Hematopoietic multipotent progenitor cell treated with erythropoietin and hydrocortisone succinate and interleukin-3 and kit ligand, for 8 days (in vitro differentiated cells): ENCODE measurements around the gene BOD1L1.

Source experiments
- DNase-seq: peaks from one replicate; pipeline ENCODE4 v3.0.0-alpha.2; 2015

BOD1L1 gene

DNA sequence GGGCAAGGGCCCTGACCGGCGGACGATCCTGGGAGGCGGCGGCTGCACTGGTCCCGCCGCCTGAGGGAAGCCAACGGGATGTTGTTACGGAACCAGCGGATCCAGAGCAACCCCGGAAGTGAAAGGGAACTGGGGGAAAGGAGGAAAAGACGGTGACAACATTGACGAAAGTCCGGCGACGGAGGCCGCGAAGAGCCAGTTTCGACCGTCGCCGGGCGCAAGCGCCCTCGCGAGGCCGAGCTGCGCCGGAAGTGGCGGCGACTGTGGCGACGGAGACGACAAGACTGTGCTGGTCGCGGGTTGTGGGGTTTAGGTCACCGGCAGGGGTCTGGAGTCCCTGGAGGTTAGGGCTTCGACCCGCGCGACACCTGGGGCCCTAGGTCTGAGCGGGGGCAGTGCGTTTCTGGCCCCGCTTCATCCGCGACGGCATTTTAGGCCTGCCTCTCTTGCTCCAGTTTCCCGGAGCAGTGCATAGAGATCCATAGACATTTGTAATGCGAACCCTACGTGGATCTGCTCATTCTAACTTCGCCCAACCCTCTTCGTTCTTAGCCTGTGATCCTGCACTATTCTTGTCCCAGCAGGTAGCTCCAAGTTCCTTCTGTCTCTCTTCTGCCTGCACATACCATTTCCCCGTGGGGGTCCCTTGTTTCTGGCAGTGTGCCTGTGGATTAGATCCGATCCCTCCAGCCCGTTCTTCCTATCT lies at the start of gene BOD1L1:
BOD1L1 (minus strand) TSS at position 120 of the 706 bp plus-strand sequence. CDS start 138 bp downstream, outside the sequence.
- peak; percentile 92 for DNase-seq

DNA sequence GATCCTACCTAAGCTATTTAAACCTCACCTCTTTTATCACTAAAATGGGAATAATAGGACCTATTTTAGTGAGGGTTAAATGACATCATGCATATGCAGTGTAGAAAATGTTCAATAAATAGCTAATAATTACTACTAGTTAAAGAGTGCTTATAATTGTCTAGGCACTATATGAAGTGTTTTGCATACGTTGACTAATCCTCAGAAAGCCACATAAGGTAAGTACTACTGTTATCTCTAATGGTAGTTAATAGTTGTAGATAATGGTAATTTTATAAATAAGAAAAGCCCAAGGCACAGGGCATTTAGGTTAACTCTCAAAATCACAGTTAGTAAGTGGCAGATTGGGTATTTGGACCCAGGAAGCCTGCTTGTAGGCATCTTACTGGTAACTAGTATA lies 47.4 kb upstream of the BOD1L1 start:
- DNase-seq = no peak

DNA sequence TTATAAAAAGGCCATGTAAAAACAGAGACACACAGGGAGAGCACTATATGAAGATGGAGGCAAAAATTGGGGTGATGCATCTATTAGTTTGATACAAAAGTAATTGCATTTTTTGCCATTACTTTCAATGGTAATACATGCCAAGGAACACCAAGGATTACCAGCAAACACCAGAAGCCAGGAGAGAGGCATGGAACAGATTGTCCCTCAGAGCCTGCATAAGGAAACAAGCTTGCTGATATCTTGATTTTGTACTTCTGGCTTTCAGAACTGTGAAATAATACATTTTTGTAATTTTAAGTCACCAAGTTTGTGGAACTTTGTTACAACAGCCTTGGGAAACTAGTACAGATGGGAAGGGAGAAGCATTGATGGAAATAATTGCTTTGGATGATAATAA lies 45.6 kb upstream of the BOD1L1 start:
- DNase-seq = no peak

DNA sequence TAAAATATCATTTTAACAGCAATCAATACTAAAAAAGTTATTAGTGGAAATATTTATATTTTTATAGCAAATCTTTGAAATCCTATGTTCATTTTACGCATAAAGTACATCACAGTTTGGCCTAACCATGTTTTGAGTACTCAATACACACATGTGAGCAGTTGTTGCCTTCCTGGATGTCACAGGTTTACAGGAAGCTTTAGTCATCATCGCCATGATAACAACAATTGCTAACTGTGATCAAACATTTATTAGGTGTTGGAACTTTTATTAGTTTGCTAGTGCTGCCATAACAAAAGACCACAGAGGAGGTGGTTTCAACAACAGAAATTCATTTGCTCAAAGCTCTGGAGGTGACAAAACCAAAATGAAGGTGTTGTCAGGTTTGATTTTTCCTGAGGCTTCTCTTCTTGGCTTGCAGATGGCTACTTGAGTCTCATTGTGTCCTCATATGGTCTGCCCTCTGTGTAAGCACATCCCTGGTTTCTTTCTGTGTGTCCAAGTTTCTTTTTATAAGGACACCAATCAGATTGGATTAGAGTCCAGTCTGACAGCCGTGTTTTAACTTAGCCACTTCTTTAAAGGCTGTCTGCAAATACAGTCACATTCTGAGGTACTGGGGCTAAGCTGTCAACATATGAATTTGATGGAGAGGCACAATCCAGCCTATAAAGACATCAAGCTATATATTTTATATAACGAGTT lies 43.1 kb upstream of the BOD1L1 start:
- DNase-seq = no peak

DNA sequence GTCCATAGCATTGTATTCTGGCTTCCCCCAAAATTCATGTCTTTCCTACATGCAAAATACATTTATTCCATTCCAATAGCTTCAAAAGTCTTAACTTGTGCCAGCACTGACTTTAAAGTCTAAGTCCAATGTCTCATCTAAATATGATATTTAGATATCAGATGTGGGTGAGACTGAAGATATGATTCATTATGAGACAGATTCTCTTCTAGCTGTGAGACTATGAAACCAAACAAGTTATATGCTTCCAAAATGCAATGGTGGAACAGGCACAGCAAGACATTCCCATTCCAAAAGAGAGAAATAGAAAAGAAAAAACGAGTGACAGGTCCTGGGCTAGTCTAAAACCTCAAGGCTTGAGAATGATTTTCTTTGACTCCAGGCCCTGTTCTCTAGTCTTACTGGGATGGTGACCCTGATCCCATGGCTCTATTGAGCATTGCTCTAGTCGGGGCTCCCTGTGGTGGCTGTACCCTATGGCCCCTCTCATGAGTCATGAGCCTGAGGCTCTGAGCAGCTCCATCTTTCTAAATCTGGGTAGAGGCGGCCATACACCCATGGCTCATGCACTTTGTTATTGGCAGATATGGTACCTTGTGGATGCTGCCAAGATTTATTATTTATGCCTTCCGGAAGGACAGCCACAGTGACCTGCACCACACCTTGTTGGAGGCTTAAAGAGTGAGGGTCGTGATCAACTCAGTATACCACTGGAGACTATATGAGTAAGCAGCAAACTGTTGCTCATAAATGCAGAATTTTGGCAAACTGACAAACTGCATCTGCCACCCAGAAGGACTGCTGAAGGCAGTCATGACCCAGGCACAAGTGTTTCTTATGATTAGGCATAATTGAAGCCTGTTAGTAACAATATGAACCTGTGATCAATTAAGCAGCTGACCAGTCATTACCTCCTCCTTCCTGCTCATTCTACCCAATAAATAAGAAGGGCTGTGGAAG lies 38.5 kb upstream of the BOD1L1 start:
- DNase-seq = no peak

DNA sequence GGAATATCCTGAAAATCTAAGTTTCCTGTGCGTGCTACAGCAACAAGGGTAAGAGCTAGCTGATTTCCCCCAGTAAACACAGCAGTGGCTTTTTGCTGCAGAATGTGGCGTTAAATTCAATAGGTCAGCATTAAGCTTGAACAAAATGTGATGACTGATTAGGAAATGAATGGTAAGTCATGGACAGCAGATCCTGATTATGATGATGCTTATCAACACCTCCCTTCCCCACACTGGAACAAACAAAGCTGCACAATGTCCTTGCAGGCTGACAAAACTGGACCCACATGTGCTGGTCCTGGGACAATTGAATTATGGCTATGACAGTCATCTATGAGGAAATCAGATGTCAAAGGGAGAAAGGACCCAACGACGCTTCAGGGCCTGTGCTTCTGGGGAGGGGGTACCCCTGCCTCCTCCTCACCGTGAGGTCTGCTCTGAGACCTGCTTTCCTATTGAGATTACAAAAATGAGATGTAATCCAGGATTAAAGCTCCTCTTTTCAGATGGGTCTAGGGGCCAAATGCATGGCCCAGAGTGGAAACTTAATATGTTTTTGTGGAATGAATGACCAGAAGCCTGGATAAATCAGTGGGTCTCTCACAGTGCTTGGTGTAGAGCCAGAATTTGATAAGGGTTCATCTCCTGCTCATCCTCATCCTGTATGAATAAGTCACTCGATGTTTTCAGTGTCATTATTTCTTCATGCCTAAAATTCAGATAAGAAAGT lies 32.0 kb upstream of the BOD1L1 start:
- DNase-seq = no peak

DNA sequence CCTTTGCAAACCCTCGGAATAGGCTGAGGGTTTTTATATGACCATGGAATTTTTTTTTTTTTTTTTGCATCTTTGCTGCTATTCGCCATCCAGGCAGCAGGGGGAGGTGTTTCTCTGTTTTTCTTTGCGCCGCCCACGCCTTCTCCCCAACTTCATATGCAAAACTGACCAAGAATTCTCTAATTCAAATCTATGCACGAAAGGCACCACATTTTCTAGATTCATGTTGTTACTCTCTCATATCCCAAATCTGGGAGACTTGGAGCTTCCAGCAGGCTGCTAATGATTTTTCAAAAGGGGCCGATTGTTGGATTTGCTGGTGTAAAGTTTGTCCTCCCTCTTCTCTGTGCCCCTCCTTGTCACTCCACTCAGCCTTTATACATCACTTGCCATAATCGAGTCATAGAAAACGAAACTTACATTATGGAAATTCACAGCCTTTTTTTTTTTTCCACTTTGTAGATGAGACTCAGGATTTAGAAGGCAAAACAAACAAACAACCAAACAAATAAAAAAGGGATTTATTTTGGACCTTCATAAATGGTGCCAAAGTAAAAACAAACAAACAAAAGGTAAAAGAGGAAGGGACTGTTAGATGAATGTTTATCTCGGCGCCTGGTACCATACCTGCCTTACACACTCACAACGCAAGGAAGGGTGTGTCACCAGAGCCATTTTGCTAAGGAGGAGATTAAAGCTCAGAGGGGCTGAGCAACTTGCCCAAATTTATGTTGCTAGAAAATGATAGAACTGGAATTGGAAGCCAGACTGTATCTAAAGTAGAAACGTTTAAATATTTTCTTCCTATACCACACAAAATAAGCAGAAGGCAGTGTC lies 29.3 kb upstream of the BOD1L1 start:
- peak; percentile 53 for DNase-seq

DNA sequence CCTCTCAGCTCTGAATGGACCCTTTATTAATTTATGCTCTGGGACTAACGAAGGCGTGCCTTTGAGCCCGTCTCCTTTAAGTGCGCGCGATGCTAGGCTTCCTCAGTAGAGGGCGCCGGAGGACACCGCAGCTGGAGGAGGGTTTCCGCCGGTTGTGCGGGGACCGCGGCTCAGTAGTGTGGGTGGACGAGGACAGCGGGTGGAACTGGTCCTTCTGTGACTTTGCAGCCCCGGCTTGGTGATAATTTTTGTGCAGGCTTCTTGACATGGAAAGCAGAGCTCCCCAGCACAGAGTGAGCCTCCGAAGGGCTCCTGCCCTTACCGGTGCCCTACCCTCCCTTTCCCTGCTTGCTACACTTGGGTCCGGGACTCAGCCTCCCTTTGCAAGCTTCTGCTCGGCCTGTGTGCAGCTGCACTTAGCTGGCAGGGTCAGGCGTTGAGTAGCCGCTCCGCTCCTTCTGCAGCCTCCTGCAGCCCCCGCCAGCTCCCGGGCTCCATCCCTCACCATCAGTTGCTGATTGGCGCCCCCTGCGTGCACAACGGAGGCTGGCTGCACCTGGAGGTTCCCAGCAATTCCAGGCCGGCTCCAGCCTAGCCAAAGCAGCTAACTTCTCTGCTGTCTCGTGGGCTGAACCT lies 26.8 kb upstream of the BOD1L1 start:
- DNase-seq = peak; percentile 70

DNA sequence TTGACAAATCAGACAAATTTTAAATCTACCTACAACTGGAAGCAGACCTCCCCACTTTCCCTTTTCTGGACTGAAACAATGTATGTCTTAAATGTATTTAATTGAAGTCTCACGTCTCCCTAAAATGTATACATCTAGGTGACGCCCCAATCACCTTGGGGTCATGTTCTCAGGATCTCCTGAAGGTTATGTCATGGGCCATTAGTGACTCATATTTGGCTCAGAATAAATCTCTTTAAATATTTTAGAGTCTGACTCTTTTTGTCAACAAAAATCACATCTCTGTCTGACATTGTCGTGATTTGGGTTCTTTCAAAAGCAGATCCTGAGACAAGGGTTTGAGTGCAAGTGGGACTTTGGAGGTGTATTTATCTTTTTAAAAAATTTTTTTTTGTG lies 26.2 kb upstream of the BOD1L1 start:
- no peak for DNase-seq

DNA sequence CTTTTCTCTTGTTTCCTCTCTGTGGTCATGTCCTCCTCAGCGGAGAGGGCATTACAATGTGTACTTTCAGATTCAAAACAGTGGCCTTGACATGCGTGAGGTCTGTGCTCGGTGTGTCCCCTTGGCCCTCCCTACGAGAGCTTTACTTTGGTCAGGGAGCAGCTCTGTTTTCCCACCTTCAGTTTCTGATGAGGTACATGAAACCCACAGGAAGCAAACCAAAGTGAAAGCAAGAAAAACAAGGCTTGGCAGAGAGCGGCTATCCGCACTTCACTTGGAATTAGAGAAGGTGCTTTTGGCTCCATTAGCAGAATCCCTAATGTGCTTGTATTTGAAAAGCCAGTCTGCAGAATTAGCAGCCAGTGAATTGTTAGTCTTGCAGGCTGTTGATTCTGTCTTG lies 19.5 kb upstream of the BOD1L1 start:
- DNase-seq = no peak

DNA sequence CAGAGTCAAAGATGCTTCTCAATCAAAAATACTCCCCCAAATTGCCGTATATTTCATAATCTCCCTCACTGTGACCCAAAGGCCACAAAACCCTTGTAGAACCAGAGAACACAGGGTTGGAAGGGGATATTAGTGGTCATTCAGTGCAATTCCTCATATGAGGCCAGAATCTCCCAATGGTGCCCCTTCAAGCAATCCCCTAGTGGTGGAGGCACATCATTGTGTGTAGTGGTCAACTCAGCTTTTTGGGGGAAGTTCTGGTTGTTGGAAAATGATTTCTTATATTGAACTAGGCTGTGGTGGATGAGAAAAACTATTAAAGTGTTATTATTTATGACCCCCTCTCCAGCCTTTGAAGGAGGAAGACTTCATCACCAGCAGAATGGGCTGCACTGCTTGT lies 17.6 kb upstream of the BOD1L1 start:
- no peak for DNase-seq

DNA sequence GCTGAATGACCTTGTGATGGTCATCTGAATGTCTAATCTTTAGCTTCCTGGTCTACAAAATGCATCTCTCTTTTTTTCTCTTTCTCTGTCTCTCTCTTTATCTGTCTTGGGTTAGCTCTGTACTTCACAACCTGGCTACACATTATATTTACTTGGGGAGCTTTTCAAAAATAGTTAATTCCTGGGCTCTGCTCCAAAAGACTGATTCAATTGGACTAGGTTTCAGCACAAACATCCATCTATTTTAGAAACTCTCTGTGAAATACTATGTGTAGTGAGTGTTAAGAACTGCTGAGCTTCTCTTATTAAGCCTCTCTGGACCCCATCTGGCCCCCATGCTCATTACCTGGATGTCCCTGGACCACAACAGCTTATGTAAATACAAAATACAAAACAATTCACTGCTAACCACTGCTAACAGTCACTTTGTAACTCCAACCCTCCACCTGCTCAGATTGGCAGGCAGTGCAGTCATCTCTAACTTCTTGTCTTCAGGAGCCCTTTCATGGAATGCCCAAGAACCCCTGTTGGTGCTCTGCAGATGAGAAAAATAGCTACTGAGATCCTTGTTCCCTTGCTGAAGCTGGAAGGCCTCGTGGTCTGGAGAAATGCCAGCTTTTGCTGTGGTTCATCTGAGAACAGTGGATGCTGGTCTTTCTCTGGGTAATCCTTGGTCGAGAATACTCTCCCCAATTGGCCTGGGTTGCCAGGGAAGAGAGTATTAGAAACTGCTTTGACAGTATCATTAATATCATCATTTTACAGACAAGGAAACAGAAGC lies 14.8 kb upstream of the BOD1L1 start:
- no peak for DNase-seq

DNA sequence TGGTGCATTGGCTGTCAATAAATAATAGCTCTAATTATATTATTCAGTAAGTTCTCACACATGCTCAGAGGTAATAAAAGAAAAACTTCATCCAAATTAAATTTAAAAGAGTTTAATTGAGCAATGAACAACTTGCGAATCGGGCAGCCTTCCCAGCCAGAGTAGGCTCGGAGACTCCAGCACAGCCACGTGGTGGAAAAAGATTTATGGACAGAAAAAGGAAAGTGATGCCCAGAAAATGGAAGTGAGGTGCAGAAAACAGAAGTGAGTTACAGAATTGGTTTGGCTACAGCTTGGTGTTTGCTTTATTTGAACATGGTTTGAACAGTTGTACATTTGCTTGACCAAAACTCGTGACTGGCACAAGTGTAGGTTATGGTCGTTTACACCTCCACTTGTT lies 13.6 kb upstream of the BOD1L1 start:
- DNase-seq = no peak

DNA sequence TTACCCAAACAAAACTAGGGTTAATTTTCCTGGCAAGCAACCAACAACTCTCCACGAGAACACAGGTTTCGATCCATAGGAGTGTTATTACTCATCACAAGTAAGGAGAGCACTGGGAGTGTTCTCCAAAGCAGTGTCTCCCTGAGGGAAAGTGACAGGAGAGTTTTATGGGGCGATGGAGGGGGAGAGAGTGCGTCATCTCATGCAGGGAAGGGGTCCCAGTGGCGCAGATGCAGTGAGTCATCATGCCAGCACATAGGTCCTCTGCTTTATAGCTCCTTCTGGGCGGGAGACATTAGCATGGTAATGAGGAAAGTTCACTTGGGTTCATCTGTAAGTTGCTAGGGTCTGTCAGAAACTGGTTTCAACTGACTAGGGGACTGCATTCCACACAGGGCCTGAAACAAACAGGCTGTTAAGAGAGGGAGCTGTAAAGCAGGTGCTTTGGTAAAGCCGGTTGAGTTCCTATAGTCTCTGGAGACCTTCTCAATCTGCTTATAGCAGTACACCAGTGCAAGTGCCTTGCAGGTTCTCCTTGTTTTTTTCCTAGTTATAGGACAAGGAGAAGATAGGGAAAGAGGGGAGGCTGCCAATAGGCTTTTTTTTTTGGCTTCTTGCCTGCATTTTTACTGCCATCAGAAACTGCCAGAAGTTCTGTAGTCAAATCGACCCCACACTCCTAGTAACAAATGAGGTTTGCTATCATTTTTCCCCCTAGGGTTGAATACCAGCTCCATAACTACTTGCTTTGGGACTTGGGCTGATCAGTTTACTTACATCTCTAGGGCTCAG lies 12.8 kb upstream of the BOD1L1 start:
- no peak for DNase-seq

DNA sequence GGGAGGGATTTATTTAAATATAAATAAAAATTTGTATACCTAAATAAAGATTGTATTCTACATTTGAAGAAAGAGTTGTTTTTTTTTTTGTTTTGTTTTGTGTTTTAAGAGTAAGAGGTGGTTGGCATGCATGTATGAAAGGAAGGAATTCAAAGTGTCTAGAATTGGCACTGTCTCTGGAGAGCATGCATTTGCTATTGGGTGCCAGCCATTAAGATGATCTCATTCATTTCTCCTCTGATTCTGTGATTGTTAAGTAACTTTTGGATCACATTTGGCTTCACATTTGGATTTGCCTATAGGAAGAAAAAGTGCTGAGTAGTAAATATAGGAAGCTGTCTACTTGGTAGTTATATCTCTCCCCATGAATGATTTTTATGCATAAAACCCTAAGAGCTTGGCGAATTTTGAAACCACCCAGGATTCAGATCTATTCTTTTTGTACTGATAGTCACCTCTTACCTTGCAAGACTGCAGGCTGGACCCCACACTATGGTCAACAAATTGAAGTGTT lies 7.8 kb upstream of the BOD1L1 start:
- DNase-seq = no peak

DNA sequence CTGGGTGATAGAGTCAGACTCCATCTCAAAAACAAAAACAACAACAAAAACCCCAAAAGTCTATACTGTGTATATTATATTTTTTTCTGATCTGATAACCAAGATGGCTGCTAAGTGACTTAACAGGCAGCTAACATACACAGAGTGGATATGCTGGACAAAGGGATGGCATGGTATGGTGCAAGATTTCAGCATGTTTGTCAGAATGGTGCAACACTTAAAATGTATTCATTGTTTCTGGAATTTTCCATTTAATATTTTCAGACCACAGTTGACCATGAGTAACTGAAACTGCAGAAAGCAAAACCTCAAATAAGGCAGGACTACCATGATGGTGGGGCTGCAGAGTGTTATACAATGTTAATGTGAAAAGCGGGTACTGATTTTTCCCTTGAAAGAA lies 6.1 kb upstream of the BOD1L1 start:
- DNase-seq = no peak

DNA sequence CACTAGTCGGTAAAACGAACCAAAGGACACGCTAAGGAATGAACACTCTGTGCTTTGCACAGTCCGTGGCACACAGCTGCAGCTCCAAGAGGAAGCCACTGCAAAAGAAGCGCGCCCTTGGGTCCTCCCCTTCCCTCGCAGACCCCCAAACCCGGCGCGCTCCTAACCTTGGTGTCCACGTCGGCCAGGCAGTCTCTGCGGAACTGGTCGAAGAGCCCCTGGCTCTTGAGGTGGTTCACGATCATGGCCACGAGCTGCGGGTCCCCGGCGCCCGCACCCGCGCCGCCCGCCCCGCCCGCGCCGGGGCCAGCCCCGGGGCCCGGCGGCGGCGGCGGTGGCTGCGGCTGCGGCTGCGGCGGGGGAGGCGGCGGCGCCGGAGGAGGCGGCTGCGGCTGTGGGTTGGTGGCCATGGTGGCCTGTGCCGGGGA lies 333 bp downstream of the BOD1L1 start:
- peak; percentile 22 for DNase-seq

DNA sequence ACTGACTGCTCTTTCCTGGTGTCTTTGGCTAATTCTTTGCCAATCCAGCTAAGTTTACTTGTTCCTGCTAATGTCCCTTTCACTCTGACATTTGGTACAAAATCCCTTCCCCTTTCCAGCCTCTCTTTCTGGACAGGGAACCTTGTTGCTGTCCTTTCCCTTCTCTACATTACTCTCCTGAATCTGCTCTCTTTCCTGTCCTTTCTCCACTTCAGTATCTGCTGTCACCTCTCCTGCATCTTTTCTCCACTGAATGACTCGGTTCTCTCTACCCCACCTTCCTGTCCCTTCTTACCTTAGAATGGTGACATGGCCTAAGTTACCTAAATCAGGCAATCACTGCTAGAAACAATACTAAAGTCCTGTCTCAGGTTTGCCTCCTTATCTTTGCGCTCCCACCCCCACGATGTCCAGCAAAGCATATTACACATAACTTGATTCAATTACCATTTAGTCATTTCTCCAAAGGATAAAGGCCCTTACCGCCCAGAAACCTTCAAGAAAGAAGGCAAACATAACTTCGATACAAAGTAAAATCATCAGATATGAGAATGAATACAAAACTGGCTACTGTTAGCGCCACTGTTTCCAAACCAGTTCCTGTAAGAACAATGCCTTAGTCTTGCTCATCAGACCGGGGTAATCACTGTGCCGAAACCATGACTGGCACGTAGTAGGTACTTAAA lies 890 bp downstream of the BOD1L1 start:
- DNase-seq = no peak
